ENCODE data around the gene TNFRSF8. TPM values are rescaled to one million over a fixed set of nuclear protein-coding genes. Genes with fewer than 3 reads are reported as not detected.

The TNFRSF8 gene
- total and polyA plus RNA-seq, 2 of the 13 experiments (the other 11 are each of a cell fraction or from before 2014, with no cell fraction given) = not detected

DNA sequence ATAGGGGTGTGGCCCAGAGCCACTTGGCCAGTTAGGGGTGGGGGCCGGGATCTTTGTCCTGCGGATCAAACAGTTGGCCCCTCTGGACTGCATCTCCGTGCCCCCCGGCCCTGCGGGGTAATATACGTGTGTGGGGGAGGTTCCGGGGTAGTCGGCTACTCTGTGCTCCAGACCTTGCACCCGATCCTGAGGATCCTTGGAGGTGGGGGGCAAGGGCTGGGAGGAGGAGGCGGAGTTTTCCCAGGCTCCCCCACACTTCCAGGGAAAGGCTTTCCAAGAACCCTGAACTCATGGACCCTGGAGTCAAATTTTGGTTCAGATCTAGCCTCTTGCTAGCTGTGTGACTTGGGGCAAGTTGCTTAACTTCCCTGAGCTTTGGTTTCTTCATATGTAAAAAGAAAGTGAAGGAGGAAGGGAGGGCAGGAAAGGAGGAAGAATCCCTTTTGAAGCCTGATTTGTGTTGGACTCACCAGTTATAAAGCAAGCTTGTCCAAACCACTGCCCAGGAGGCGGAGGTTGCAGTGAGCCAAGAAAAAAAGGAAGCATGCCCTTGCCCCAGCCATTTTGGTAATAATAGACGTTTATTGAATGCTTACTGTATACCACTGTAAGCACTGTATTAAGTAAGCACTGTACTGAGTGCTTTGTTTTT lies 43.1 kb upstream of the TNFRSF8 start:
- 30% methylated on average over 4 of the region's 12 CpGs for WGBS (ENCODE audit: low lambda C conversion rate)
- no peaks in the 10 kb centered on the region for H3K9me3 ChIP-seq (ENCODE audit: low read length)
- in situ Hi-C loops (cut with HindIII; ENCODE audit: extremely low pct_ligation_motif_present, low pct_unique_long_range_greater_than_20kb) = no loop called here
- TF ChIP-seq, protein P1, sequence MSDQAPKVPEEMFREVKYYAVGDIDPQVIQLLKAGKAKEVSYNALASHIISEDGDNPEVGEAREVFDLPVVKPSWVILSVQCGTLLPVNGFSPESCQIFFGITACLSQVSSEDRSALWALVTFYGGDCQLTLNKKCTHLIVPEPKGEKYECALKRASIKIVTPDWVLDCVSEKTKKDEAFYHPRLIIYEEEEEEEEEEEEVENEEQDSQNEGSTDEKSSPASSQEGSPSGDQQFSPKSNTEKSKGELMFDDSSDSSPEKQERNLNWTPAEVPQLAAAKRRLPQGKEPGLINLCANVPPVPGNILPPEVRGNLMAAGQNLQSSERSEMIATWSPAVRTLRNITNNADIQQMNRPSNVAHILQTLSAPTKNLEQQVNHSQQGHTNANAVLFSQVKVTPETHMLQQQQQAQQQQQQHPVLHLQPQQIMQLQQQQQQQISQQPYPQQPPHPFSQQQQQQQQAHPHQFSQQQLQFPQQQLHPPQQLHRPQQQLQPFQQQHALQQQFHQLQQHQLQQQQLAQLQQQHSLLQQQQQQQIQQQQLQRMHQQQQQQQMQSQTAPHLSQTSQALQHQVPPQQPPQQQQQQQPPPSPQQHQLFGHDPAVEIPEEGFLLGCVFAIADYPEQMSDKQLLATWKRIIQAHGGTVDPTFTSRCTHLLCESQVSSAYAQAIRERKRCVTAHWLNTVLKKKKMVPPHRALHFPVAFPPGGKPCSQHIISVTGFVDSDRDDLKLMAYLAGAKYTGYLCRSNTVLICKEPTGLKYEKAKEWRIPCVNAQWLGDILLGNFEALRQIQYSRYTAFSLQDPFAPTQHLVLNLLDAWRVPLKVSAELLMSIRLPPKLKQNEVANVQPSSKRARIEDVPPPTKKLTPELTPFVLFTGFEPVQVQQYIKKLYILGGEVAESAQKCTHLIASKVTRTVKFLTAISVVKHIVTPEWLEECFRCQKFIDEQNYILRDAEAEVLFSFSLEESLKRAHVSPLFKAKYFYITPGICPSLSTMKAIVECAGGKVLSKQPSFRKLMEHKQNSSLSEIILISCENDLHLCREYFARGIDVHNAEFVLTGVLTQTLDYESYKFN (CRISPR knock-in tag; conservative IDR thresholded peaks at IDR 0.05) = peak; percentile 33; the same call in 1 of the 2 replicates
- peak; percentile 21; the same call in 1 of the 2 replicates for TF ChIP-seq ZSCAN9 (CRISPR knock-in tag; IDR thresholded peaks at IDR 0.05; ENCODE audit: borderline replicate concordance)
- TF ChIP-seq, protein P2, sequence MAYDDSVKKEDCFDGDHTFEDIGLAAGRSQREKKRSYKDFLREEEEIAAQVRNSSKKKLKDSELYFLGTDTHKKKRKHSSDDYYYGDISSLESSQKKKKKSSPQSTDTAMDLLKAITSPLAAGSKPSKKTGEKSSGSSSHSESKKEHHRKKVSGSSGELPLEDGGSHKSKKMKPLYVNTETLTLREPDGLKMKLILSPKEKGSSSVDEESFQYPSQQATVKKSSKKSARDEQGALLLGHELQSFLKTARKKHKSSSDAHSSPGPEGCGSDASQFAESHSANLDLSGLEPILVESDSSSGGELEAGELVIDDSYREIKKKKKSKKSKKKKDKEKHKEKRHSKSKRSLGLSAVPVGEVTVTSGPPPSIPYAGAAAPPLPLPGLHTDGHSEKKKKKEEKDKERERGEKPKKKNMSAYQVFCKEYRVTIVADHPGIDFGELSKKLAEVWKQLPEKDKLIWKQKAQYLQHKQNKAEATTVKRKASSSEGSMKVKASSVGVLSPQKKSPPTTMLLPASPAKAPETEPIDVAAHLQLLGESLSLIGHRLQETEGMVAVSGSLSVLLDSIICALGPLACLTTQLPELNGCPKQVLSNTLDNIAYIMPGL (CRISPR knock-in tag; IDR thresholded peaks at IDR 0.05; ENCODE audit: borderline replicate concordance in 1 of 2, low read depth in 1 of 2) = 0 out of 4 replicates have a peak, but pooled peaks of 1 of the 2 experiments have one; percentile 18
- TF ChIP-seq, protein P3, sequence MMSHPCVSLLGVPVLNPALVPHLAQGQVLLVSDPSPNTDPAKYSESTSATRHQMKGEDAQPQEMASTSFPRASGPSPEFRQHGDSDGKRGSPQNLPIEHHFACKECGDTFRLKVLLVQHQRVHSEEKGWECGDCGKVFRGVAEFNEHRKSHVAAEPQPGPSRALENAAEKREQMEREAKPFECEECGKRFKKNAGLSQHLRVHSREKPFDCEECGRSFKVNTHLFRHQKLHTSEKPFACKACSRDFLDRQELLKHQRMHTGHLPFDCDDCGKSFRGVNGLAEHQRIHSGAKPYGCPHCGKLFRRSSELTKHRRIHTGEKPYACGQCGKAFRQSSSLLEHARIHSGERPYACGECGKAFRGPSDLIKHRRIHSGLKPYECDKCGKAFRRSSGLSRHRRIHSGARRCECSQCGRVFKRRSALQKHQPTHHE (CRISPR knock-in tag; IDR thresholded peaks at IDR 0.05; ENCODE audit: borderline replicate concordance) = peak; percentile 5; the same call in 1 of the 2 replicates
- 0 out of 2 replicates have a peak, but pooled peaks have one; percentile 28 for TF ChIP-seq REL (CRISPR knock-in tag; conservative IDR thresholded peaks at IDR 0.05)
- 0 out of 2 replicates have a peak, but pooled peaks have one; percentile 10 for TF ChIP-seq KDM5B (CRISPR knock-in tag; IDR thresholded peaks at IDR 0.05; ENCODE audit: borderline replicate concordance)
- TF ChIP-seq SATB2 (CRISPR knock-in tag; IDR thresholded peaks at IDR 0.05) = no peak
- peak; percentile 21; the same call in 1 of the 2 replicates for TF ChIP-seq ZNF317 (CRISPR knock-in tag; IDR thresholded peaks at IDR 0.05)
- no peak for TF ChIP-seq SOX6 (IDR thresholded peaks at IDR 0.05)
- peak; percentile 37; the same call in 1 of the 2 replicates for TF ChIP-seq SOX6 (CRISPR knock-in tag; IDR thresholded peaks at IDR 0.05)
- TF ChIP-seq HNF4G (IDR thresholded peaks at IDR 0.05; ENCODE audit: borderline replicate concordance, low read depth, low read length) = 0 out of 2 replicates have a peak, but pooled peaks have one; percentile 57
- no peak for TF ChIP-seq HNF4G (CRISPR knock-in tag; IDR thresholded peaks at IDR 0.05; ENCODE audit: borderline replicate concordance, low read depth)
- no peak for TF ChIP-seq PHF5A (CRISPR knock-in tag; IDR thresholded peaks at IDR 0.05; ENCODE audit: low read depth, unreplicated experiment)
- 0 out of 2 replicates have a peak, but pooled peaks have one; percentile 7 for TF ChIP-seq MEF2D (CRISPR knock-in tag; IDR thresholded peaks at IDR 0.05)
- 0 out of 2 replicates have a peak, but pooled peaks have one; percentile 13 for TF ChIP-seq ZNF589 (CRISPR knock-in tag; conservative IDR thresholded peaks at IDR 0.05)
- TF ChIP-seq RCOR2 (CRISPR knock-in tag; IDR thresholded peaks at IDR 0.05) = 0 out of 2 replicates have a peak, but pooled peaks have one; percentile 26
- peak; percentile 64; the same call in 1 of the 2 replicates for TF ChIP-seq ZSCAN30 (CRISPR knock-in tag; IDR thresholded peaks at IDR 0.05)

More for the DNA sequence above, 43.1 kb upstream of the TNFRSF8 start:
- peaks cover 9 to 13% of the 10 kb centered on the region in 2 experiments for H3K36me3 ChIP-seq (replicated peaks in 1 of 2; ENCODE audit: control insufficient read depth in 1 of 2, insufficient read depth in 2 of 2, low read length in 2 of 2)
- ChIA-PET POLR2A (interaction anchor here (1.0 to 2.9 kb wide), 7 partner anchors 11 to 214 kb away, joined by 3 to 23 read pairs (median 6); partner anchors contain the start of genes CLCN6, MFN2 and MTHFR), CTCF (ENCODE audit: low intra/inter-chr PET ratio, low total read pairs) (no interaction called here)
- no peak for DNase-seq (ENCODE audit: low spot score)
- H4K20me1 ChIP-seq (ENCODE audit: insufficient read depth, low read length) = no peaks in the 10 kb centered on the region
- H2AFZ ChIP-seq (ENCODE audit: low read length) = no peak overlapping the region
- H3K79me2 ChIP-seq (ENCODE audit: insufficient read depth, low read length) = peaks cover 8% of the 10 kb centered on the region
- H3K27ac ChIP-seq (ENCODE audit: extremely low read length, insufficient read depth, low read length) = peak overlapping the region; percentile 91
- H3K4me2 ChIP-seq (ENCODE audit: low read depth, low read length) = peak overlapping the region; percentile 85
- TSS peak; percentile 67 for BruUV-seq (replicated peaks)
- no peaks in the 10 kb centered on the region for H3K27me3 ChIP-seq (ENCODE audit: control insufficient read depth in 1 of 2, insufficient read depth in 2 of 2, low read length in 2 of 2)
- peak overlapping the region; percentile 85 for H3K9ac ChIP-seq (ENCODE audit: insufficient read depth, low read depth, low read length)
- intact Hi-C loops (cut with micrococcal nuclease; ENCODE audit: unreplicated experiment) = no loop called here
- peaks cover 9% of the 10 kb centered on the region for H3K4me1 ChIP-seq (ENCODE audit: insufficient read depth, low read length)
- peak; percentile 44; the same call in 2 of the 3 replicates for ATAC-seq
- peak overlapping the region; percentile 68 to 85 (median 82) for H3K4me3 ChIP-seq (replicated peaks in 1 of 3; ENCODE audit: insufficient read depth in 1 of 3, low read depth in 2 of 3, low read length in 3 of 3)
- FAIRE-seq = peak; percentile 46
